Activated naive CD8-positive, alpha-beta T cell treated with anti-CD3 and anti-CD28 coated beads, Interleukin-2, amount 50 U/mL, for 16 hours (primary cell): ENCODE data around the gene SPATA7.

Experiments
- DNase-seq: peaks from one replicate; pipeline ENCODE4 v3.0.0-alpha.2; 2020; ENCODE audit warnings: low read depth, low spot score

The SPATA7 gene

GRCh38 chr14:88481794-88482193, 96.3 kb downstream of the SPATA7 start:
- no peak for DNase-seq

GRCh38 chr14:88482524-88482923, 97.1 kb downstream of the SPATA7 start:
- no peak for DNase-seq
